Skin of body (tissue), 2 donors: Measurements from ENCODE around the gene CUL5. TPM values are rescaled to one million over a fixed set of nuclear protein-coding genes. Genes with fewer than 3 reads are reported as not detected.
A peak's percentile ranks its signal among the peaks of the same experiment; 100 is the strongest.

ENCODE experiments used
- DNase-seq: peaks from one replicate; lab custom pipeline; 2025; lab: John Stamatoyannopoulos, UW
- total RNA-seq: library from RNA; depleted of rRNA; stranded (reverse); fragments of >200 nt; gene quantifications from one replicate; pipeline ENCODE4 v1.2.3, GENCODE V29; 2014

Gene CUL5
- total RNA-seq, result 34.5 TPM

GRCh38 chr11:108008656-108009496, at the start of gene CUL5:
TSS of gene CUL5 (plus strand) at chr11:108008898. CDS start at chr11:108009349, 451 bp downstream.
- DNase-seq, result peak; percentile 89

GRCh38 chr11:107961480-107961879, 47.2 kb upstream of the CUL5 start:
- no peak for DNase-seq

GRCh38 chr11:107962181-107962580, 46.5 kb upstream of the CUL5 start:
- no peak for DNase-seq

GRCh38 chr11:107963091-107963490, 45.6 kb upstream of the CUL5 start:
- DNase-seq, result no peak

GRCh38 chr11:107969219-107969618, 39.5 kb upstream of the CUL5 start:
- no peak for DNase-seq

- no peak for DNase-seq
Measured at GRCh38 chr11:107970049-107970448, 38.6 kb upstream of the CUL5 start.

GRCh38 chr11:107973641-107974040, 35.1 kb upstream of the CUL5 start:
- no peak for DNase-seq

- no peak for DNase-seq
Measured at GRCh38 chr11:107988397-107989158, 20.1 kb upstream of the CUL5 start.

- no peak for DNase-seq
Measured at GRCh38 chr11:107991868-107992414, 16.8 kb upstream of the CUL5 start.

GRCh38 chr11:107996006-107996776, 12.5 kb upstream of the CUL5 start:
- DNase-seq, result no peak

GRCh38 chr11:107998761-107999160, 9.9 kb upstream of the CUL5 start:
- DNase-seq, result no peak

GRCh38 chr11:107999759-108000455, 8.8 kb upstream of the CUL5 start:
- DNase-seq, result no peak

- no peak for DNase-seq
Measured at GRCh38 chr11:108002476-108002875, 6.2 kb upstream of the CUL5 start.

- DNase-seq, result no peak
Measured at GRCh38 chr11:108003623-108004022, 5.1 kb upstream of the CUL5 start.

- DNase-seq, result no peak
Measured at GRCh38 chr11:108007819-108008218, 879 bp upstream of the CUL5 start.

- DNase-seq, result peak; percentile 9
Measured at GRCh38 chr11:108009497-108010370, 1.0 kb downstream of the CUL5 start.

- DNase-seq, result no peak
Measured at GRCh38 chr11:108012139-108012725, 3.5 kb downstream of the CUL5 start.

GRCh38 chr11:108016647-108017046, 7.9 kb downstream of the CUL5 start:
- no peak for DNase-seq

- DNase-seq, result no peak
Measured at GRCh38 chr11:108018708-108019107, 10.0 kb downstream of the CUL5 start.
